ENCODE measurements around the gene TSPAN18. TPM values are rescaled to one million over a fixed set of nuclear protein-coding genes. Genes with fewer than 3 reads are reported as not detected.

TSPAN18 gene
- total RNA-seq, 1 donor from 2014 or later: 13.9 TPM

GRCh38 chr11:44736791-44737190 lies 10.0 kb downstream of the TSPAN18 start:
- DNase-seq (ENCODE audit: low spot score in 2 of 2) (no peak), FAIRE-seq (no peak)

GRCh38 chr11:44737245-44738085 lies 10.7 kb downstream of the TSPAN18 start:
- no peak for FAIRE-seq
- no peak for DNase-seq (ENCODE audit: low spot score in 2 of 2)

- FAIRE-seq: no peak
These were observed 12.0 kb downstream of the TSPAN18 start for GRCh38 chr11:44738791-44739190.

GRCh38 chr11:44740967-44741366 lies 14.2 kb downstream of the TSPAN18 start:
- FAIRE-seq: no peak
- no peak for DNase-seq (ENCODE audit: low spot score in 2 of 2)

More at GRCh38 chr11:44738791-44739190, 12.0 kb downstream of the TSPAN18 start:
- no peak for DNase-seq (ENCODE audit: low spot score in 2 of 2)

GRCh38 chr11:44741976-44742375 lies 15.2 kb downstream of the TSPAN18 start:
- no peak for DNase-seq (ENCODE audit: low spot score in 2 of 2)
- FAIRE-seq: no peak

GRCh38 chr11:44742508-44743246 lies 15.9 kb downstream of the TSPAN18 start:
- FAIRE-seq (no peak), DNase-seq (ENCODE audit: low spot score in 2 of 2) (no peak)

GRCh38 chr11:44743326-44743725 lies 16.6 kb downstream of the TSPAN18 start:
- DNase-seq (ENCODE audit: low spot score in 2 of 2) (no peak), FAIRE-seq (no peak)

GRCh38 chr11:44743959-44744557 lies 17.3 kb downstream of the TSPAN18 start:
- FAIRE-seq (no peak), DNase-seq (ENCODE audit: low spot score in 2 of 2) (no peak)

GRCh38 chr11:44746894-44747293 lies 20.1 kb downstream of the TSPAN18 start:
- FAIRE-seq (no peak), DNase-seq (ENCODE audit: low spot score in 2 of 2) (peak in 1 of 2 donors; percentile 35)

- no peak for FAIRE-seq
- DNase-seq (ENCODE audit: low spot score in 2 of 2): no peak
These were observed 20.6 kb downstream of the TSPAN18 start for GRCh38 chr11:44747316-44747715.

- FAIRE-seq (no peak), DNase-seq (ENCODE audit: low spot score in 2 of 2) (no peak)
These were observed 21.1 kb downstream of the TSPAN18 start for GRCh38 chr11:44747836-44748235.

GRCh38 chr11:44748606-44749005 lies 21.8 kb downstream of the TSPAN18 start:
- no peak for FAIRE-seq

GRCh38 chr11:44749189-44749588 lies 22.4 kb downstream of the TSPAN18 start:
- FAIRE-seq (no peak), DNase-seq (ENCODE audit: low spot score in 2 of 2) (no peak)

More at GRCh38 chr11:44748606-44749005, 21.8 kb downstream of the TSPAN18 start:
- DNase-seq (ENCODE audit: low spot score in 2 of 2): no peak

GRCh38 chr11:44750551-44751465 lies 24.0 kb downstream of the TSPAN18 start:
- no peak for DNase-seq (ENCODE audit: low spot score in 2 of 2)
- FAIRE-seq: no peak

GRCh38 chr11:44752300-44752699 lies 25.5 kb downstream of the TSPAN18 start:
- FAIRE-seq (no peak), DNase-seq (ENCODE audit: low spot score in 2 of 2) (no peak)

- DNase-seq (ENCODE audit: low spot score in 2 of 2) (no peak), FAIRE-seq (no peak)
These were observed 26.0 kb downstream of the TSPAN18 start for GRCh38 chr11:44752713-44753112.

GRCh38 chr11:44753961-44754645 lies 27.3 kb downstream of the TSPAN18 start:
- FAIRE-seq (no peak), DNase-seq (ENCODE audit: low spot score in 2 of 2) (no peak)

GRCh38 chr11:44754876-44755555 lies 28.3 kb downstream of the TSPAN18 start:
- DNase-seq (ENCODE audit: low spot score in 2 of 2) (no peak), FAIRE-seq (no peak)
